ENCODE measurements around the gene OR51F1. TPM values are rescaled to one million over a fixed set of nuclear protein-coding genes. Genes with fewer than 3 reads are reported as not detected.
"Not testable (repeated sequence)": the region's sequence is repeated elsewhere in the genome, so short reads cannot be mapped to it uniquely, and the experiment has no call there.

The OR51F1 gene, protein sequence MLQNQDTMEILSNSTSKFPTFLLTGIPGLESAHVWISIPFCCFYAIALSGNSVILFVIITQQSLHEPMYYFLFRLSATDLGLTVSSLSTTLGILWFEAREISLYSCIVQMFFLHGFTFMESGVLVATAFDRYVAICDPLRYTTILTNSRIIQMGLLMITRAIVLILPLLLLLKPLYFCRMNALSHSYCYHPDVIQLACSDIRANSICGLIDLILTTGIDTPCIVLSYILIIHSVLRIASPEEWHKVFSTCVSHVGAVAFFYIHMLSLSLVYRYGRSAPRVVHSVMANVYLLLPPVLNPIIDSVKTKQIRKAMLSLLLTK
- total RNA-seq, result not detected
- not detected for polyA plus RNA-seq

DNA sequence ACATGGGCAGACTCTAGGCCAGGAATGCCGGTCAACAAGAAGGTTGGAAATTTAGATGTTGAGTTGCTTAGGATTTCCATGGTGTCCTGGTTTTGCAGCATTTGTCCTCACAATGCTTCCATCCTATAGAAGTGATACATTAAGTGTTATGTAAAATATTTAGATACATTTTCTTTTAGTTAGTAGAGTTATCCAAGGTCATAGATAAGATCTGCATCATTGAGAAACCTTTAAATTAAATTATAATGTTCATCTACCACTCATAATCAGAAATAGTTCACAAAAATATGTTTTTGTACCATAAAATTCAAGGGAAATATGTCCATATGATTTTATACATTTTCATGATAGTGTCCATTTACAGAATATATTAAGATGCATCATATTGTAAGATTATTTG, at the start of gene OR51F1:
TSS of gene OR51F1 (minus strand) at position 101 of the 400 bp plus-strand sequence. CDS start at position 101, 0 bp downstream.
- ChIA-PET CTCF (ENCODE audit: partially characterized antibody) (no interaction called here), POLR2A (ENCODE audit: partially characterized antibody) (no interaction called here)
- Mint-ChIP-seq H3K4me1 (no peaks in the 10 kb centered on the region), H3K27me3 (peaks cover 2 to 7% of the 10 kb centered on the region in 2 donors), H3K27ac (no peak within 1 kb of the TSS), H3K4me3 (no peak within 1 kb of the TSS), H3K9me3 (peaks cover 0 to 2% (median 0%) of the 10 kb centered on the region in 8 donors), H3K36me3 (no peaks in the 10 kb centered on the region)
- no peak for DNase-seq
- no peak within 1 kb of the TSS for H3K27ac ChIP-seq (ENCODE audit: low read depth, low read length)
- no peak within 1 kb of the TSS for H3K4me3 ChIP-seq (ENCODE audit: low read length in 2 of 2)
- H3K27me3 ChIP-seq (ENCODE audit: insufficient read depth, low read length), result no peaks in the 10 kb centered on the region
- H3K4me1 ChIP-seq (ENCODE audit: insufficient read depth, low read length), result no peaks in the 10 kb centered on the region
- intact Hi-C loops (cut with micrococcal nuclease), result no loop called here
- no peaks in the 10 kb centered on the region for H3K9me3 ChIP-seq (ENCODE audit: control insufficient read depth in 1 of 2, low read length in 2 of 2)
- no peaks in the 10 kb centered on the region for H3K36me3 ChIP-seq (ENCODE audit: insufficient read depth, low read length)

GRCh38 chr11:4809246-4809645, 39.5 kb upstream of the OR51F1 start:
- H3K9me3 ChIP-seq (ENCODE audit: control insufficient read depth in 1 of 2, low read length in 2 of 2), result no peaks in the 10 kb centered on the region
- no peaks in the 10 kb centered on the region for H3K27me3 ChIP-seq (ENCODE audit: insufficient read depth, low read length)
- Mint-ChIP-seq H3K9me3 (no peaks in the 10 kb centered on the region), H3K27ac (no peak overlapping the region), H3K4me3 (no peak overlapping the region), H3K36me3 (no peaks in the 10 kb centered on the region), H3K4me1 (no peaks in the 10 kb centered on the region), H3K27me3 (no peaks in the 10 kb centered on the region)
- POLR2A ChIA-PET (ENCODE audit: partially characterized antibody), result no interaction called here
- CTCF ChIA-PET (ENCODE audit: partially characterized antibody), result no interaction called here
- no peak for DNase-seq
- intact Hi-C loops (cut with micrococcal nuclease), result no loop called here
- no peak overlapping the region for H3K27ac ChIP-seq (ENCODE audit: low read depth, low read length)
- no peaks in the 10 kb centered on the region for H3K36me3 ChIP-seq (ENCODE audit: insufficient read depth, low read length)
- no peak overlapping the region for H3K4me3 ChIP-seq (ENCODE audit: low read length in 2 of 2)
- no peaks in the 10 kb centered on the region for H3K4me1 ChIP-seq (ENCODE audit: insufficient read depth, low read length)

DNA sequence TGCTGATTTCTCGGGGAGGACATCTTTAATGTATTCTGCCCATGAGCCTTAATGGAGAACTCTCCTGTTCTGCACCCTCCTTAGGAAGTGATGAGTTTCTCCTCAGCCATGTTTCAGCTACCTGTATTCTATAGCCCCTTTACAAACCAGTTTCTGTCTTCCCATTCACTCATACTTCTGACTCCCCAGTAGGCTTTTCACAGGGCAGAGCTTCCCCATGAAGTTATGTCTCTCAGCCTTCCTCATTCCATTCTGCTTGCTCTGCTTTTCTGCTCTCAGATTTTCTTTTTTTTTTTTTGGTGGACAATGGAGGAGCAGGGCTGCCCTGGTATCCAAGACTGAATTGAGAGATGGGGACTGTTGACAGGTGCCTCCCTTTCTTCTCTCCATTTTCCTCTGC, 38.7 kb upstream of the OR51F1 start:
- no peak for DNase-seq
- POLR2A ChIA-PET (ENCODE audit: partially characterized antibody), result no interaction called here
- CTCF ChIA-PET (ENCODE audit: partially characterized antibody), result no interaction called here

GRCh38 chr11:4804280-4804679, 34.5 kb upstream of the OR51F1 start, which contains the start of gene OR52R1:
Gene OR52R1 (minus strand): TSS chr11:4804380. CDS start chr11:4804380, 0 bp downstream.
- ChIA-PET CTCF (ENCODE audit: partially characterized antibody) (no interaction called here), POLR2A (ENCODE audit: partially characterized antibody) (no interaction called here)
- Mint-ChIP-seq H3K4me3 (no peak within 1 kb of the TSS), H3K36me3 (no peaks in the 10 kb centered on the region), H3K4me1 (no peaks in the 10 kb centered on the region), H3K27ac (peak within 1 kb of the TSS in 1 of 7 donors; percentile 62), H3K9me3 (peaks cover 0 to 5% (median 0%) of the 10 kb centered on the region in 8 donors), H3K27me3 (peaks cover 0 to 2% of the 10 kb centered on the region in 2 donors)
- Histone ChIP-seq H3K9me3 (ENCODE audit: control insufficient read depth in 1 of 2, low read length in 2 of 2) (no peaks in the 10 kb centered on the region), H3K4me1 (ENCODE audit: insufficient read depth, low read length) (no peaks in the 10 kb centered on the region), H3K27me3 (ENCODE audit: insufficient read depth, low read length) (no peaks in the 10 kb centered on the region), H3K36me3 (ENCODE audit: insufficient read depth, low read length) (no peaks in the 10 kb centered on the region), H3K4me3 (ENCODE audit: low read length in 2 of 2) (no peak within 1 kb of the TSS), H3K27ac (ENCODE audit: low read depth, low read length) (no peak within 1 kb of the TSS)
- DNase-seq, result no peak
- intact Hi-C loops (cut with micrococcal nuclease), result no loop called here

More for the DNA sequence above, 38.7 kb upstream of the OR51F1 start:
- Mint-ChIP-seq H3K4me3 (no peak overlapping the region), H3K9me3 (peaks cover 0 to 3% (median 0%) of the 10 kb centered on the region in 8 donors), H3K27ac (no peak overlapping the region), H3K36me3 (no peaks in the 10 kb centered on the region), H3K4me1 (no peaks in the 10 kb centered on the region), H3K27me3 (no peaks in the 10 kb centered on the region)
- intact Hi-C loops (cut with micrococcal nuclease), result no loop called here
- no peaks in the 10 kb centered on the region for H3K27me3 ChIP-seq (ENCODE audit: insufficient read depth, low read length)
- no peaks in the 10 kb centered on the region for H3K4me1 ChIP-seq (ENCODE audit: insufficient read depth, low read length)
- no peaks in the 10 kb centered on the region for H3K36me3 ChIP-seq (ENCODE audit: insufficient read depth, low read length)
- no peak overlapping the region for H3K27ac ChIP-seq (ENCODE audit: low read depth, low read length)
- H3K9me3 ChIP-seq (ENCODE audit: control insufficient read depth in 1 of 2, low read length in 2 of 2), result no peaks in the 10 kb centered on the region
- H3K4me3 ChIP-seq (ENCODE audit: low read length in 2 of 2), result no peak overlapping the region

DNA sequence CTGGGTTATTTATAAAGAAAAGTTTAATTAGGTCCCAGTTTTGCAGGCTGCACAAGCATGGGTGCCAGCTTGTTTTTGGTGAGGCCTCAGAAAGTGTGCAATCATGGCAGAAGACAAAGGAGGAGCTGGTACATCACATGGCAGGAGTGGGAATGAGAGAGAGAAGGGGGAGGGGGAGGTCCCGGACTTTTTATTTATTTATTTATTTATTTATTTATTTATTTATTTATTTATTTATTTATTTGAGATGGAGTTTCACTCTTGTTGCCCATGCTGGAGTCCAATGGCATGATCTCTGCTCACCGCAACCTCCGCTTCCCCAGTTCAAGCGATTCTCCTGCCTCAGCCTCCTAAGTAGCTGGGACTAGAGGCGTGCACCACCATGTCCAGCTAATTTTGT, 31.6 kb upstream of the OR51F1 start:
- H3K9me3 Mint-ChIP-seq; POLR2A ChIA-PET (ENCODE audit: partially characterized antibody); intact Hi-C loops (cut with micrococcal nuclease); DNase-seq; H3K4me3 Mint-ChIP-seq; H3K27ac ChIP-seq (ENCODE audit: low read depth, low read length); H3K36me3 ChIP-seq (ENCODE audit: insufficient read depth, low read length); H3K27me3 Mint-ChIP-seq; H3K9me3 ChIP-seq (ENCODE audit: control insufficient read depth in 1 of 2, low read length in 2 of 2); H3K27me3 ChIP-seq (ENCODE audit: insufficient read depth, low read length); CTCF ChIA-PET (ENCODE audit: partially characterized antibody); H3K4me1 Mint-ChIP-seq; H3K27ac Mint-ChIP-seq; H3K36me3 Mint-ChIP-seq; H3K4me3 ChIP-seq (ENCODE audit: low read length in 2 of 2); H3K4me1 ChIP-seq (ENCODE audit: insufficient read depth, low read length): not testable (repeated sequence)

DNA sequence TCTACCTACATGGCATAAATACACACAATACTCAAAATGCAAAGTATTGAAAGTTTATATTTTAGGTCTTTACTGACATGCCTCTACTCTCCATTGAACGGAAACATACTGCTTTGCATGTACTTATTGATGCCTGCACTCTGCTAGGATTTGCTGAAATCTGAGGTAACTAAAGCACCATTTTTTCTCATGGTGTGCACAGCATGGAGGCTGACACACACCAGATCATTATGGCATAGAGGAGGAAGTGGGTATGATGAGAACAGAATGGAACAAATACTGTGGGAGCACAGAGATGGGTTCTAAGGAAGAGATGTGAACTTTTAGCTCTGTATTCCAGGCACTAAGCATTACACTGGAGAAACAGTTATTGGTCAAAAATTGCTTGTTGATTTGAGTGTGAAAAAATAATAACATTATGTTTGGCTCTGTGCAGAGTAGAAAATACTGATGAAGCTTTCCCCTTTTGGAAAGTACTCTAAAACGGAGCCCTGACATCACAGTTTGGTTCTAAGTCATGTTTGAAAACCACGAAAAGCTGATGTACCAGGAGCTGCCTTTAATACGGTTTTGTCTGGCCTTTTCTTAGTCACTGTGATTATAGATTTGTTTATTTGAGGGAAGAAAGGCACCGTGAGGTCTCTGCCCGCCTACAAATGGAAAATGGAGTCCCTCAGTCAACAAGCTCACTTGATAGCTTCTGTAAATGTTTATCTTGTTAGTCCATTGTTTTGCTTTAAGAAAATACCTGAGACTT, 28.9 kb upstream of the OR51F1 start:
- no peaks in the 10 kb centered on the region for H3K4me1 ChIP-seq (ENCODE audit: insufficient read depth, low read length)
- H3K36me3 ChIP-seq (ENCODE audit: insufficient read depth, low read length), result no peaks in the 10 kb centered on the region
- ChIA-PET POLR2A (ENCODE audit: partially characterized antibody) (no interaction called here), CTCF (ENCODE audit: partially characterized antibody) (no interaction called here)
- Mint-ChIP-seq H3K27me3 (peaks cover 0 to 2% of the 10 kb centered on the region in 2 donors), H3K9me3 (peaks cover 0 to 6% (median 0%) of the 10 kb centered on the region in 8 donors), H3K27ac (no peak overlapping the region), H3K4me1 (no peaks in the 10 kb centered on the region), H3K36me3 (no peaks in the 10 kb centered on the region), H3K4me3 (no peak overlapping the region)
- intact Hi-C loops (cut with micrococcal nuclease), result no loop called here
- no peak overlapping the region for H3K27ac ChIP-seq (ENCODE audit: low read depth, low read length)
- H3K4me3 ChIP-seq (ENCODE audit: low read length in 2 of 2), result no peak overlapping the region
- no peaks in the 10 kb centered on the region for H3K27me3 ChIP-seq (ENCODE audit: insufficient read depth, low read length)
- H3K9me3 ChIP-seq (ENCODE audit: control insufficient read depth in 1 of 2, low read length in 2 of 2), result no peaks in the 10 kb centered on the region
- peak in 1 of 5 donors; percentile 32 for DNase-seq

GRCh38 chr11:4797206-4797605, 27.5 kb upstream of the OR51F1 start:
- no peaks in the 10 kb centered on the region for H3K36me3 Mint-ChIP-seq
- no peak for DNase-seq
- intact Hi-C loops (cut with micrococcal nuclease), result no loop called here
- peaks cover 0 to 6% of the 10 kb centered on the region in 2 donors for H3K27me3 Mint-ChIP-seq
- no peaks in the 10 kb centered on the region for H3K9me3 ChIP-seq (ENCODE audit: control insufficient read depth in 1 of 2, low read length in 2 of 2)
- H3K27ac Mint-ChIP-seq, result no peak overlapping the region
- H3K4me3 ChIP-seq (ENCODE audit: low read length in 2 of 2), result no peak overlapping the region
- CTCF ChIA-PET (ENCODE audit: partially characterized antibody), result no interaction called here
- H3K4me1 ChIP-seq (ENCODE audit: insufficient read depth, low read length), result no peaks in the 10 kb centered on the region
- no peaks in the 10 kb centered on the region for H3K4me1 Mint-ChIP-seq
- no peak overlapping the region for H3K27ac ChIP-seq (ENCODE audit: low read depth, low read length)
- H3K9me3 Mint-ChIP-seq, result peaks cover 0 to 4% (median 0%) of the 10 kb centered on the region in 8 donors
- no peaks in the 10 kb centered on the region for H3K36me3 ChIP-seq (ENCODE audit: insufficient read depth, low read length)
- H3K4me3 Mint-ChIP-seq, result no peak overlapping the region
- no peaks in the 10 kb centered on the region for H3K27me3 ChIP-seq (ENCODE audit: insufficient read depth, low read length)
- POLR2A ChIA-PET (ENCODE audit: partially characterized antibody), result no interaction called here
